Naive B cell (primary cell): ENCODE data around the gene DUSP7. TPM values are rescaled to one million over a fixed set of nuclear protein-coding genes. Genes with fewer than 3 reads are reported as not detected.

Source experiments
- ATAC-seq, 2 donors: fragments of 150-1000 bp; cut with Tn5 transposase; 2 replicates each; pipeline ENCODE4 v1.10.0; 2021; ENCODE audit warnings: low read depth in 2 of 2, mild to moderate bottlenecking in 2 of 2, moderate library complexity in 2 of 2
- DNase-seq: peaks from one replicate; pipeline ENCODE4 v3.0.0; 2022
- H3K27ac Mint-ChIP-seq, 6 donors: one replicate each; pipeline ENCODE4 v1.8.0; 2020 to 2022; ENCODE audit warnings: mild to moderate bottlenecking in 6 of 6, mixed read lengths in 6 of 6, moderate library complexity in 5 of 6, inconsistent platforms in 2 of 6
- H3K27me3 Mint-ChIP-seq, 3 donors: one replicate each; pipeline ENCODE4 v1.8.0; 2021 to 2022; ENCODE audit warnings: mixed read lengths in 3 of 3, mild to moderate bottlenecking in 1 of 3
- H3K36me3 Mint-ChIP-seq, 2 donors: one replicate each; pipeline ENCODE4 v1.8.0; 2020 to 2022; ENCODE audit warnings: mixed read lengths in 2 of 2, inconsistent platforms in 1 of 2, mild to moderate bottlenecking in 1 of 2
- H3K4me1 Mint-ChIP-seq, 3 donors: one replicate each; pipeline ENCODE4 v1.8.0; 2020 to 2022; ENCODE audit warnings: mixed read lengths in 3 of 3, inconsistent platforms in 1 of 3, mild to moderate bottlenecking in 1 of 3, moderate library complexity in 1 of 3
- H3K4me3 Mint-ChIP-seq, 8 donors: one replicate each; pipeline ENCODE4 v1.8.0; 2020 to 2022; ENCODE audit warnings: mild to moderate bottlenecking in 8 of 8, mixed read lengths in 8 of 8, moderate library complexity in 8 of 8, inconsistent platforms in 2 of 8
- H3K9me3 Mint-ChIP-seq, 7 donors: one replicate each; pipeline ENCODE4 v1.8.0; 2020 to 2022; ENCODE audit warnings: mixed read lengths in 7 of 7, mild to moderate bottlenecking in 5 of 7, inconsistent platforms in 2 of 7, moderate library complexity in 1 of 7
- polyA plus RNA-seq, 6 donors: library from polyadenylated mRNA; unstranded; fragments of 300-500 nt; fragmentation: Illumina TruSeq; gene quantifications; one replicate each; pipeline ENCODE4 v1.2.3, GENCODE V29; 2021; ENCODE audit warnings: low read depth in 6 of 6

DUSP7 gene
- polyA plus RNA-seq, 6 donors from 2014 or later: 0.11 to 0.82 (median 0.62) TPM; not detected in 1

GRCh38 chr3:52055537-52056351 lies 627 bp downstream of the DUSP7 start:
- H3K27ac Mint-ChIP-seq: peak overlapping the region in 3 of 6 donors; percentile 69 to 85 (median 75)
- no peaks in the 10 kb centered on the region for H3K27me3 Mint-ChIP-seq
- DNase-seq: peak; percentile 47
- H3K4me3 Mint-ChIP-seq: peak overlapping the region; percentile 86 to 94 (median 88)
- peaks cover 41 to 54% (median 54%) of the 10 kb centered on the region in 3 donors for H3K4me1 Mint-ChIP-seq
- no peaks in the 10 kb centered on the region for H3K9me3 Mint-ChIP-seq
- ATAC-seq: peak; percentile 15 to 18
- no peaks in the 10 kb centered on the region for H3K36me3 Mint-ChIP-seq

GRCh38 chr3:52054661-52055511 lies 1.5 kb downstream of the DUSP7 start:
- peak overlapping the region in 2 of 6 donors; percentile 42 to 85 for H3K27ac Mint-ChIP-seq
- H3K4me1 Mint-ChIP-seq: peaks cover 41 to 54% (median 52%) of the 10 kb centered on the region in 3 donors
- ATAC-seq: no peak
- DNase-seq: no peak
- H3K4me3 Mint-ChIP-seq: peak overlapping the region; percentile 86 to 94 (median 88)
- H3K27me3 Mint-ChIP-seq: no peaks in the 10 kb centered on the region
- H3K36me3 Mint-ChIP-seq: no peaks in the 10 kb centered on the region
- H3K9me3 Mint-ChIP-seq: no peaks in the 10 kb centered on the region

- Mint-ChIP-seq H3K4me3 (peak overlapping the region; percentile 25 to 88 (median 80)), H3K36me3 (peaks cover 0 to 8% of the 10 kb centered on the region in 2 donors), H3K4me1 (peaks cover 44 to 50% (median 48%) of the 10 kb centered on the region in 3 donors), H3K9me3 (no peaks in the 10 kb centered on the region), H3K27me3 (no peaks in the 10 kb centered on the region), H3K27ac (peak overlapping the region; percentile 30 to 92 (median 86))
- no peak for ATAC-seq
- DNase-seq: no peak
Observed at GRCh38 chr3:52053307-52054304, 2.8 kb downstream of the DUSP7 start.

DNA sequence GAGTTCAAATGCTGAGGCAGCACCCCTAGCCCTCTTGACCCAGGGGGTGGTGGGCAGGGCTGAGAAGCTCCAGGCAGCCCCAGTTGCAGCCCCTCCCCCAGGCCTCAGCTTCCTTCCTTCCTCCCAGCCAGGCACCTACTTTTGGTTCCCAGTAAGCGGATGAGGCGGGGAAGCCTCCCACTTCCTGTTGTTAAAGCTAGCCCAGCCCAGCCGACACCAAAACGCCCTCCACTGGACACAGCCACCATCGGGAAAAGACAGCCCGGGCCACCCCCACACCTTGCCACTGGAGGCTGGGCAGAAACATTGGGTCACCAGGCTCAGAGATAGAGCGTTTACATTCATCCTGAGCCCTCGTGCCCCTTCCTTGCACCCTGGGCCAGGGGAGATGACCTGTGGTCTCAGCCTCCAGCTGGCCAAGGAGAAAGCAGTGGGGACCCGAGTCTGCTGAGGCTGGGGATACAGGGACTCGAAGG lies 3.5 kb downstream of the DUSP7 start:
- peaks cover 0 to 8% of the 10 kb centered on the region in 2 donors for H3K36me3 Mint-ChIP-seq
- H3K27me3 Mint-ChIP-seq: no peaks in the 10 kb centered on the region
- peak overlapping the region; percentile 63 to 92 (median 92) for H3K27ac Mint-ChIP-seq
- peaks cover 43 to 48% (median 48%) of the 10 kb centered on the region in 3 donors for H3K4me1 Mint-ChIP-seq
- H3K4me3 Mint-ChIP-seq: peak overlapping the region; percentile 72 to 88 (median 80)
- ATAC-seq (no peak), DNase-seq (no peak)
- H3K9me3 Mint-ChIP-seq: no peaks in the 10 kb centered on the region

DNA sequence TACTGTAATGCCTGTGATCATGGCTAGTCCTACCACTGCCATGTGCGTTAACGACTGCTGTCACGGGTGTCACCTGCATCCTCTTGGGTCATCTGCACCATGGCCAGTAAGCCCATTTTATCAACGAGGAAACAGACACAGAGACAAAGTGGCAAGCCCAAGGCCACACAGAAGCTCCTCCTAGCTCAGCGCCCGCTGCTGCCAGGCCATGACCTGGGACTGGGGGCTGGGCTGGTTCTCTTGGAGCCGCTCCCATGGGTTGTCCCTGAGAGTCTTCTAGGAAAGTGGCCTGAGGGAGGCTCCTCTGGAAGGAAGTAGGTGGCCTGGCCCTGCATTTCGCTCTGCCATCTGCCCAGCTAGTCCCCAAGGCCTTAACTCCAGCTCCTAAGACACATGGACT lies 4.9 kb downstream of the DUSP7 start:
- H3K4me3 Mint-ChIP-seq: peak overlapping the region in 2 of 8 donors; percentile 30 to 45
- no peak for ATAC-seq
- DNase-seq: no peak
- H3K9me3 Mint-ChIP-seq: no peaks in the 10 kb centered on the region
- peaks cover 37 to 43% (median 43%) of the 10 kb centered on the region in 3 donors for H3K4me1 Mint-ChIP-seq
- H3K36me3 Mint-ChIP-seq: peaks cover 0 to 8% of the 10 kb centered on the region in 2 donors
- H3K27me3 Mint-ChIP-seq: no peaks in the 10 kb centered on the region
- H3K27ac Mint-ChIP-seq: peak overlapping the region in 2 of 6 donors; percentile 81 to 92

- H3K4me1 Mint-ChIP-seq: peaks cover 37 to 43% (median 40%) of the 10 kb centered on the region in 3 donors
- H3K9me3 Mint-ChIP-seq: no peaks in the 10 kb centered on the region
- peak overlapping the region in 2 of 6 donors; percentile 66 to 88 for H3K27ac Mint-ChIP-seq
- ATAC-seq: no peak
- H3K4me3 Mint-ChIP-seq: no peak overlapping the region
- no peak for DNase-seq
- no peaks in the 10 kb centered on the region for H3K27me3 Mint-ChIP-seq
- H3K36me3 Mint-ChIP-seq: peaks cover 0 to 8% of the 10 kb centered on the region in 2 donors
Observed at GRCh38 chr3:52050571-52050970, 5.8 kb downstream of the DUSP7 start.

DNA sequence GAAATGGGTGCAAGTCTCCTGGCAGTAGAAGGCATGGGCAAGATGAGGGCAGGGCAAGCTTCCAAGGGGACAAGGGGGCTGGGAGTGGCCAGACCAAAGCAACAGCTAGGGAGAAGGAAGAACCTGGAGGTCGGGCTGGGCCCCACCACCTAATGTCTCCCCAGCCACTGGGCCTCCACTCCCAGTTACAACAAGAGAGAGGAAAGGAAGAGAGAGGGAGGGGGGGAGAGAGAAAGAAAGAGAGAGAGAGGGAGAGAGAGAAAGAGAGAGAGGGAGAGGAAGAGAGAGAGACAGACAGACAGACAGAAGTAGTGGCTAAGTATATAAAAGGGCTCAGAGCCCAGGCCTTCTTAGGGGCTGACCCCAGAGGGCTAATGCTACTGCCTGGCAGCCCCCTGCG lies 6.9 kb downstream of the DUSP7 start:
- ATAC-seq (no peak), DNase-seq (no peak)
- Mint-ChIP-seq H3K36me3 (peaks cover 0 to 8% of the 10 kb centered on the region in 2 donors), H3K9me3 (no peaks in the 10 kb centered on the region), H3K4me1 (peaks cover 30 to 36% (median 30%) of the 10 kb centered on the region in 3 donors), H3K27ac (no peak overlapping the region), H3K27me3 (no peaks in the 10 kb centered on the region), H3K4me3 (no peak overlapping the region)

DNA sequence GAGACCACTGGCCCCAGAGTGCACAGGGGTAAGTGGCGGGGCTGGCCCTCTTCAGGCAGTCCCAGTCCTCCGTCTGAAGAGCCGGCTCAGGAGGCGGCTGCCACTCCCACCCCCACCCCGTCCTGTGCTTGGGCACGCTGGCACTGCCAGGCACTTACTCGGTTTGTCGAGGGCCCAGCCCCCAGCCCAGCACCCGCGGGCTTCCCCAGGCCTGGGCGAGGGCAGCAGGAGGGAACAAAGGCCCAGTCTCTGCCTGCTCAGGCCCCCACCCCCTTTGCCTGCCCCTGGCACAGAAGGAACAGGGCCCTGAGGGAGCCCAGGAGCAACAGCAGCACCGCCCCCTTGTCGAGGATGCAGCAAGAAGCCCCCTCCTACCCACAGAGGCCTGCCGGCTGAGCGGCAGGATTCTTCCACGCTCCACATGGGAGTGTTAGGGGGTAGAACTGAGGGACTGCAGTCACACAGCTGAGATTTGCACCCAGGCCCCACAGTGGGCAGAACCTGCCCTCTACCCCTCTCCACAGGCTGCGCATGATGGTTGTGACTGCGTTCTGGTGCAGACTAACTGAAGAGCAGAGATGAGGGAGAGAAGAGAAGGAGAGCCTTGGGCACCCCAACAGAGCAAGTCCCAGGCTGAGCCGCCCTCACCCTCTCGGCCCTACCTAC lies 8.9 kb downstream of the DUSP7 start:
- DNase-seq (no peak), ATAC-seq (no peak)
- no peaks in the 10 kb centered on the region for H3K27me3 Mint-ChIP-seq
- no peaks in the 10 kb centered on the region for H3K9me3 Mint-ChIP-seq
- peaks cover 9 to 15% (median 9%) of the 10 kb centered on the region in 3 donors for H3K4me1 Mint-ChIP-seq
- no peak overlapping the region for H3K4me3 Mint-ChIP-seq
- peaks cover 0 to 8% of the 10 kb centered on the region in 2 donors for H3K36me3 Mint-ChIP-seq
- H3K27ac Mint-ChIP-seq: no peak overlapping the region

DNA sequence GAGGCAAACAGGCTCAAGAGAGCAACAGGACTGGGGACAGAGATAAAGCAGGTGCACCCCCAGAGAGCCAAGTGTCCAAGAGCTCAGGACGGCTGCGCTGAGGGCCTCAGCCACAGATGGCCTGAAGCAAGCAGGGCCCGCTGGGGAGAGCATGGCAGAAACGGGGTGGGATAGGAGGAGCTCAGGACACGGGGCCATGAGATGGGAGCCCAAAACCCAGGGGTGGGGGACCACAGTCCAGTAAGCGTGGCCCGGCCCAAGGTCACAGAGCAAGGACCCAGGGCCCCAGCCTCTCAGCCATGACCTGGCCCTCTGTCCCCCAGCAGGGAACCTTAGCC lies 9.5 kb downstream of the DUSP7 start:
- H3K4me3 Mint-ChIP-seq: peak overlapping the region in 2 of 8 donors; percentile 6 to 82
- H3K4me1 Mint-ChIP-seq: peaks cover 3 to 14% (median 4%) of the 10 kb centered on the region in 3 donors
- no peak overlapping the region for H3K27ac Mint-ChIP-seq
- DNase-seq (no peak), ATAC-seq (no peak)
- H3K27me3 Mint-ChIP-seq: no peaks in the 10 kb centered on the region
- no peaks in the 10 kb centered on the region for H3K9me3 Mint-ChIP-seq
- peaks cover 0 to 8% of the 10 kb centered on the region in 2 donors for H3K36me3 Mint-ChIP-seq

GRCh38 chr3:52046186-52046901 lies 10.0 kb downstream of the DUSP7 start:
- Mint-ChIP-seq H3K36me3 (peaks cover 0 to 8% of the 10 kb centered on the region in 2 donors), H3K4me3 (no peak overlapping the region), H3K27ac (no peak overlapping the region), H3K4me1 (peaks cover 0 to 14% (median 0%) of the 10 kb centered on the region in 3 donors), H3K27me3 (peaks cover 0 to 2% (median 0%) of the 10 kb centered on the region in 3 donors), H3K9me3 (no peaks in the 10 kb centered on the region)
- DNase-seq: no peak
- no peak for ATAC-seq

- peaks cover 0 to 14% (median 0%) of the 10 kb centered on the region in 3 donors for H3K4me1 Mint-ChIP-seq
- peaks cover 0 to 14% (median 0%) of the 10 kb centered on the region in 3 donors for H3K27me3 Mint-ChIP-seq
- H3K36me3 Mint-ChIP-seq: peaks cover 0 to 8% of the 10 kb centered on the region in 2 donors
- DNase-seq: no peak
- H3K27ac Mint-ChIP-seq: peak overlapping the region in 1 of 6 donors; percentile 76
- H3K4me3 Mint-ChIP-seq: no peak overlapping the region
- no peaks in the 10 kb centered on the region for H3K9me3 Mint-ChIP-seq
- ATAC-seq: no peak
Observed at GRCh38 chr3:52044869-52045619, 11.3 kb downstream of the DUSP7 start.
